ENCODE measurements around the gene PHACTR1. TPM values are rescaled to one million over a fixed set of nuclear protein-coding genes. Genes with fewer than 3 reads are reported as not detected.

The PHACTR1 gene
- total and polyA plus RNA-seq, 9 of the 15 experiments (the other 6 are each of a cell fraction or from before 2014, with no cell fraction given), result 11.5 to 32.6 (median 22.0) TPM

- H3K4me1 ChIP-seq (replicated peaks in 1 of 2; ENCODE audit: control insufficient read depth in 2 of 2, insufficient read depth in 2 of 2, low read length in 2 of 2), result no peaks in the 10 kb centered on the region
- H3K9me3 ChIP-seq (replicated peaks; ENCODE audit: control insufficient read depth, insufficient read depth, low read depth, low read length), result no peaks in the 10 kb centered on the region
- ATAC-seq, result no peak
- H3K36me3 ChIP-seq (ENCODE audit: control insufficient read depth, insufficient read depth, low read length), result no peaks in the 10 kb centered on the region
- in situ Hi-C loops (cut with MboI) (no loop called here), intact Hi-C loops (cut with micrococcal nuclease) (no loop called here)
- WGBS (ENCODE audit: insufficient coverage, low coverage, missing lambda C conversion rate), result 2% methylated on average over 9 of the region's 9 CpGs
- no peak for DNase-seq (ENCODE audit: extremely low read depth in 1 of 4, low spot score in 3 of 4)
- H3K9ac ChIP-seq (ENCODE audit: insufficient read depth in 1 of 2, low read depth in 2 of 2, low read length in 2 of 2), result no peak overlapping the region
- ChIA-PET POLR2A (no interaction called here), CTCF (ENCODE audit: low intra/inter-chr PET ratio) (no interaction called here)
- BruUV-seq (replicated peaks), result no TSS peak
- H3K27ac ChIP-seq (ENCODE audit: extremely low read depth, low read depth, low read length), result no peak overlapping the region
- FAIRE-seq, result no peak
- TF ChIP-seq AFF4 (CRISPR knock-in tag; IDR thresholded peaks at IDR 0.05) (no peak), CBFB (CRISPR knock-in tag; IDR thresholded peaks at IDR 0.05) (no peak), RBM14 (IDR thresholded peaks at IDR 0.05; ENCODE audit: borderline replicate concordance, insufficient read depth, low read depth, low read length) (no peak), ZNF282 (CRISPR knock-in tag; IDR thresholded peaks at IDR 0.05) (no peak), GATAD2A (IDR thresholded peaks at IDR 0.05) (no peak), MAFF (IDR thresholded peaks at IDR 0.05; ENCODE audit: low read length) (no peak), STAT6 (CRISPR knock-in tag; IDR thresholded peaks at IDR 0.05) (no peak), HDAC3 (IDR thresholded peaks at IDR 0.05; ENCODE audit: borderline replicate concordance, partially characterized antibody) (no peak), PHF8 (IDR thresholded peaks at IDR 0.05; ENCODE audit: borderline replicate concordance, low read length) (no peak)
- H3K27me3 ChIP-seq (ENCODE audit: control insufficient read depth in 2 of 2, insufficient read depth in 2 of 2, low read length in 2 of 2), result no peaks in the 10 kb centered on the region
- no peak overlapping the region for H2AFZ ChIP-seq (ENCODE audit: low read depth, low read length)
- no peaks in the 10 kb centered on the region for H3K79me2 ChIP-seq (ENCODE audit: control insufficient read depth, insufficient read depth, low read length)
- H3K4me3 ChIP-seq, result no peak overlapping the region
- no peaks in the 10 kb centered on the region for H4K20me1 ChIP-seq (replicated peaks; ENCODE audit: control insufficient read depth, insufficient read depth, low read length)
- no peak overlapping the region for H3K4me2 ChIP-seq (ENCODE audit: insufficient read depth, low read length)
- H3K9me1 ChIP-seq (ENCODE audit: control insufficient read depth, insufficient read depth, low read length), result no peaks in the 10 kb centered on the region
Observed at GRCh38 chr6:12769556-12770256, 53.1 kb downstream of the PHACTR1 start.
